IPS DF 6.9 (cell line): Measurements from ENCODE around the gene ARHGEF7.

Experiments
- DNase-seq: peaks from one replicate; pipeline ENCODE4 v3.0.0-alpha.2; 2013; ENCODE audit warnings: low read depth, low spot score
- H3K27ac ChIP-seq: one replicate; pipeline ENCODE4 v1.5.1; 2013; ENCODE audit warnings: low read length, control low read depth
- H3K27me3 ChIP-seq: 2 replicates; pipeline ENCODE4 v1.6.1; 2013; ENCODE audit warnings: mild to moderate bottlenecking, low read length; ENCODE audit not compliant: control insufficient read depth, insufficient read depth
- H3K36me3 ChIP-seq: 2 replicates; pipeline ENCODE4 v1.6.1; 2013; ENCODE audit warnings: low read length; ENCODE audit not compliant: control insufficient read depth, insufficient read depth
- H3K4me1 ChIP-seq: 2 replicates; pipeline ENCODE4 v1.6.1; 2013; ENCODE audit warnings: low read length; ENCODE audit not compliant: control insufficient read depth, insufficient read depth
- H3K4me3 ChIP-seq: 2 replicates; pipeline ENCODE4 v1.5.1; 2013; ENCODE audit warnings: mild to moderate bottlenecking, low read length
- H3K9me3 ChIP-seq: 2 replicates; pipeline ENCODE4 v1.6.1; 2013; ENCODE audit warnings: low read length, inconsistent platforms; ENCODE audit not compliant: control insufficient read depth, insufficient read depth
- WGBS: extraction: QIAGEN DNeasy Blood & Tissue Kit; methylation state at CpG from one replicate; pipeline ENCODE4 v1.1.7; 2013; ENCODE audit warnings: mixed read lengths, missing lambda C conversion rate; ENCODE audit not compliant: insufficient read length, insufficient coverage; 5-methylcytosine and 5-hydroxymethylcytosine counted together

The ARHGEF7 gene

DNA sequence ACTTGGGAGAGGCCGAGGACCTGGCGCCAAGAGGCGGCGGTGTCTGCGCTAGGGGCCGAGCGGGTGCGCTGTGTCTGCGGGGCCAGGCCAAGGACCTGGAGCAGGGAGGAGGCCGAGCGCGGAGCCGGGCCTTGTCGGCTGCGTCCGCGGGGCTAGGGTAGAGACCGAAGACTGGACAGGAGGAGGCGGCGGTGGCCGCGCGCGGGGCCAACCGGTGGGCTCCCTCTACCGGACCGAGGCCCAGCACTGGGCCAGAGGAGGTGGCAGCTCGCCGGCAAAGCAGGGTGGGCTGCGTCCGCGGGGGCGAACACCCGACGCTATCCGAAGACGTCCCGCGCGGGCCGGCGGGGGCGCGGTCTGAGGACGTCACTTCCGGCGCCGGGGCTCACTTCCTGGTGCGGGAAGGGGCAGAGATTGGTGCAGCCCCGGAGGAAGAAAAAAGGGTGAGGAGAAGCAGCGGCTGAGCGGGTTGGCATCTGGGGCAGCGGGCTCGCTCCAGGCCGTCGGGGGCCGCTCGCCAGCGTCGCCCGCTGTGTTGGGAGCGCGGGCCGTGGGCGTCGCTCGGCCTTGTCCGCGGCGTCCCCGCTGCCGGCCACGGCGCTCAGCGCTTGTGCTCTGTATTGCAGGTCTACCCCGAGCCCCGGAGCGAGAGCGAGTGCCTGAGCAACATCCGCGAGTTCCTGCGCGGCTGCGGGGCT, 38.3 kb downstream of the ARHGEF7 start:
- DNase-seq = peak; percentile 52
- WGBS = no CpG with 5 or more reads among the region's 84 CpGs
- Histone ChIP-seq H3K36me3 (no peaks in the 10 kb centered on the region), H3K4me1 (no peaks in the 10 kb centered on the region), H3K9me3 (no peaks in the 10 kb centered on the region), H3K27me3 (no peaks in the 10 kb centered on the region), H3K4me3 (peak overlapping the region; percentile 93), H3K27ac (no peak overlapping the region)

DNA sequence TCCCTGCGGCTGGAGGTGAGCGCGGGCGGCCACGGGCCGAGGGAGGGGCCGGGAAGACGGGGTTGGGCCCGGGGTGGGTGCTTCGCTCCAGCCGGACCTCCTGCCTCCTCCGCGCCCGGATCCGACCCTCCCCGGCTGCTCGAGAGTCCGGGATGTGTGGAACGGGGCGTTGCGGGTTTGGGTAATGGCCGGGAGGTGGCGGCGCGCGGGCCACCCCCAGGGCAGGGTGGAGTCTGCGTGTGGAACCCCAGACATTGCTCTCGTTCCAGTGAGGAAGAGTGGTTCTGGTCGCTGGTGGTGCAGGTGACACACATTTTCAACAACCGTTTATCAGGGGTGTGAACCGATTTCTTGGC, 38.8 kb downstream of the ARHGEF7 start:
- no peak for DNase-seq

GRCh38 chr13:111156421-111156820, 41.3 kb downstream of the ARHGEF7 start:
- H3K4me3 ChIP-seq = no peak overlapping the region
- H3K4me1 ChIP-seq = no peaks in the 10 kb centered on the region
- WGBS = no CpG with 5 or more reads among the region's 1 CpG
- DNase-seq = no peak
- no peak overlapping the region for H3K27ac ChIP-seq
- no peaks in the 10 kb centered on the region for H3K27me3 ChIP-seq
- no peaks in the 10 kb centered on the region for H3K9me3 ChIP-seq
- no peaks in the 10 kb centered on the region; the same call in 1 of the 2 replicates for H3K36me3 ChIP-seq

More for the DNA sequence above, 38.8 kb downstream of the ARHGEF7 start:
- H3K27ac ChIP-seq = no peak overlapping the region
- H3K36me3 ChIP-seq = no peaks in the 10 kb centered on the region; the same call in 1 of the 2 replicates
- no peaks in the 10 kb centered on the region for H3K4me1 ChIP-seq
- no peaks in the 10 kb centered on the region for H3K27me3 ChIP-seq
- peak overlapping the region; percentile 93 for H3K4me3 ChIP-seq
- no peaks in the 10 kb centered on the region for H3K9me3 ChIP-seq
- WGBS = no CpG with 5 or more reads among the region's 31 CpGs

DNA sequence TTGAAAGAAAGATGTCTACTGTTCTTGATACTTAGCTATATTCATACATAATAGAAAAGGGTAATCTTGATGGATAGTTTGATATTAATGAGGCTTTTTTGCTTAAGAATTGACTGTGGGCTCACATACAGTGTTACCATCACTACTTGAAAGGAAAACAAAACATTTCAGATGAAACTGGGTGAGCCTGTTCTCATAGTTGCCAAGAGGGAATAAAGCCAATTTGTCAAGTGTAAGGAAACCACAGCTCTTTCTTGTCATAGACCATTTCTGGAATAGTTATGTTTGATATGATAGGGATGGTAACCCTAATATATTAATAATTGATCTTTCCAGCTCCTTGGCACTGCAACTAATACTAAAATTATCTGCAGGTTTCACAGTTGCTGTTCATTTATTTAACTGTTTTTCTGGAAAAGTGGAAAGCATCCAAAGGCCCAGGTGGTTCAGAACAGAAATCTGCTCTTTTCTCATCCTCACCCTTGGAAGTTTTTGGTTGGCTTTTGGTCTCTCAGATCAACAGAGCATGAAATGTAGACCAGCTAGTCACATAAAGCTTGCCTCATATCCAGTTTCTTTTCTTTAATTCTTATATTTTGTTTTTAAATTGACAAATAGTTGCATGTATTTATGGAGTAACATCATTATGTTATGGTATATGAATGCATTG, 43.2 kb downstream of the ARHGEF7 start:
- Histone ChIP-seq H3K4me1 (no peaks in the 10 kb centered on the region), H3K27me3 (no peaks in the 10 kb centered on the region), H3K9me3 (no peaks in the 10 kb centered on the region), H3K4me3 (no peak overlapping the region), H3K36me3 (no peaks in the 10 kb centered on the region; the same call in 1 of the 2 replicates), H3K27ac (no peak overlapping the region)
- DNase-seq = no peak

DNA sequence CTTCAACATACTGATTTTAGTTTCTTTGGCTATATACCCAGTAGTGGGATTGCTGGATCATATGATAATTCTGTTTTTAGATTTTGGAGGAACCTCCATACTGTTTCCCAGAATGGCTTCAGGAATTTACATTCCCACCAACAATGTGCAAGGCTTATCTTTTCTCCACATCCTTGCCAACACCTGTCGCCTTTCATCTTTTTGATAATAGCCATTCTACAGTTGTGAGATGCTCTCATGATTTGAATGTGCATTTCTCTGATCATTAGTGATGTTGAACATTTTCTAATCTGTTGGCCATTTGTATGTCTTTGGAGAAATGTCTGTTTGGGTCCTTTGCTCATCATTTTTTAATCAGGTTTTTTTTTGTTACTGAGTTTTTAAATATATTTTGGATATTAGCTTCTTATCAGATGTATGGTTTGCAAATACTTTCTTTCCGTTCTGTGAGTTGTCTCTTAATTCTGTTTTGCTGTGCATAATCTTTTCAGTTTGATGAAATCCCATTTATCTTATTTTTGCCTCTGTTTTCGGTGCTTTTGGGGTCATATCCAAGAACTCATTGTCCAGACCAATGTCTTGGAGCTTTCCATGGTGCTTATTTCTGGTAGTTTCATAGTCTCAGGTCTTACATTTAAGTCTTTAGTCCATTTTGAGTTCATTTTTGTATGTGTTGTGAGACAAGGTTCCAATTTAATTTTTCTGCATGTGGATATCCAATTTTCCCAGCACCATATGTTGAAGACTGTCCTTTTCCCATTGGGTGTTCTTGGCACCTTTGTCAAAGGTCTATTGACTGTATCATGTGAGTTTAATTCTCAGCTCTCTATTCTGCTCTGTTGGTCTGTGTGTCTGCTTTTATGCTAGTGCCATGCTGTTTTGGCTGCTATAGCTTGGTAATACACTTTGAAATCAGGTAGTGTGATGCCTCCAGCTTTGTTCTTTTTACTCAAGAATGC, 44.5 kb downstream of the ARHGEF7 start:
- Histone ChIP-seq H3K4me3 (no peak overlapping the region), H3K4me1 (no peaks in the 10 kb centered on the region), H3K27ac (no peak overlapping the region), H3K27me3 (no peaks in the 10 kb centered on the region), H3K36me3 (no peaks in the 10 kb centered on the region; the same call in 1 of the 2 replicates), H3K9me3 (no peaks in the 10 kb centered on the region)
- no CpG with 5 or more reads among the region's 3 CpGs for WGBS
- no peak for DNase-seq

- H3K4me3 ChIP-seq = no peak overlapping the region
- H3K4me1 ChIP-seq = no peaks in the 10 kb centered on the region
- WGBS = no CpG with 5 or more reads among the region's 3 CpGs
- H3K9me3 ChIP-seq = no peaks in the 10 kb centered on the region
- no peak overlapping the region for H3K27ac ChIP-seq
- no peaks in the 10 kb centered on the region; the same call in 1 of the 2 replicates for H3K36me3 ChIP-seq
- no peaks in the 10 kb centered on the region for H3K27me3 ChIP-seq
- DNase-seq = no peak
These were observed 45.5 kb downstream of the ARHGEF7 start for GRCh38 chr13:111160648-111161047.

GRCh38 chr13:111161601-111162600, 46.8 kb downstream of the ARHGEF7 start:
- H3K4me1 ChIP-seq = no peaks in the 10 kb centered on the region
- no peaks in the 10 kb centered on the region for H3K9me3 ChIP-seq
- no peaks in the 10 kb centered on the region; the same call in 1 of the 2 replicates for H3K36me3 ChIP-seq
- no CpG with 5 or more reads among the region's 5 CpGs for WGBS
- no peak for DNase-seq
- no peak overlapping the region for H3K27ac ChIP-seq
- no peak overlapping the region for H3K4me3 ChIP-seq
- H3K27me3 ChIP-seq = no peaks in the 10 kb centered on the region

- WGBS = no CpG with 5 or more reads among the region's 10 CpGs
- no peak for DNase-seq
- Histone ChIP-seq H3K4me3 (no peak overlapping the region), H3K27ac (no peak overlapping the region), H3K36me3 (no peaks in the 10 kb centered on the region), H3K4me1 (no peaks in the 10 kb centered on the region), H3K27me3 (no peaks in the 10 kb centered on the region), H3K9me3 (no peaks in the 10 kb centered on the region)
These were observed 50.3 kb downstream of the ARHGEF7 start for GRCh38 chr13:111165241-111166010.

GRCh38 chr13:111166882-111167675, 52.0 kb downstream of the ARHGEF7 start:
- H3K4me3 ChIP-seq = no peak overlapping the region
- DNase-seq = no peak
- no peak overlapping the region for H3K27ac ChIP-seq
- H3K27me3 ChIP-seq = no peaks in the 10 kb centered on the region
- WGBS = no CpG with 5 or more reads among the region's 11 CpGs
- H3K9me3 ChIP-seq = no peaks in the 10 kb centered on the region
- no peaks in the 10 kb centered on the region for H3K36me3 ChIP-seq
- H3K4me1 ChIP-seq = 0 out of 2 replicates have a peak, but pooled peaks cover 1% of the 10 kb centered on the region
